Right lobe of liver (tissue), 4 donors: ENCODE measurements around the gene TSHZ3.

ENCODE experiments used
- POLR2A ChIP-seq: fragments of 450-650 bp; IDR thresholded peaks from one replicate; pipeline ENCODE4 v1.6.1; 2017; ENCODE audit warnings: antibody characterized with exemption, mild to moderate bottlenecking
- TF ChIP-seq, protein P1 (sequence below), 4 donors: fragments of 200-600 bp in 3 of 4; fragments of 450-650 bp in 1 of 4; IDR thresholded peaks; one replicate each; pipeline versions ENCODE4 v1.5.1 to v1.8.0; 2016 to 2022; ENCODE audit warnings: antibody characterized with exemption in 4 of 4, mild to moderate bottlenecking in 2 of 4
- donor health status: DM: no; HTN: no; CAD: no.
- donor health status: DM: no; HTN: no; CAD: no.
- donor health status: DM: no; HTN: yes; CAD: no.

DNA sequence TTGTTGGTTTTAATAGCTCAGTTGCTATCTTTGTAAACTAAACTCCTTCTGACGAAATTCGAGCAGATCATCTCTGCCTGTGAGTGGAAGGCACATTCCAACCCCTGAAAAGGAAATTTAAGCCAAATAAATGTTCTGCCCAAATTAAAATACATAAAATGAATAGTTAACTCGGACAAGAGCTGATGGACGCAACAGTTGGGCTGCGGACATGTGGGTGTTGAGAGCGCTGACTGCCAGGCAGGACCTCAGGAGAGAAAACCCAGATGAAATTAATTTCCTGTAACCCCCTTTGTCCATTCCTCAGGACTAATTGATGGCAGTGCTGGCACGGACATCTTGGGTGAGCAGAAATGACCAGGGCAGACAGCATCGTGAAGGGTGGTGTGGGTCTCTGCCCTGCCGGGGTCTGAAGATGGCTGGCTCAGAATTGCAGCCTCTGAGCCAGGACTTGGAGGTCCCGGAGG is 86.5 kb downstream of the TSHZ3 start:
- TF ChIP-seq, protein P1, sequence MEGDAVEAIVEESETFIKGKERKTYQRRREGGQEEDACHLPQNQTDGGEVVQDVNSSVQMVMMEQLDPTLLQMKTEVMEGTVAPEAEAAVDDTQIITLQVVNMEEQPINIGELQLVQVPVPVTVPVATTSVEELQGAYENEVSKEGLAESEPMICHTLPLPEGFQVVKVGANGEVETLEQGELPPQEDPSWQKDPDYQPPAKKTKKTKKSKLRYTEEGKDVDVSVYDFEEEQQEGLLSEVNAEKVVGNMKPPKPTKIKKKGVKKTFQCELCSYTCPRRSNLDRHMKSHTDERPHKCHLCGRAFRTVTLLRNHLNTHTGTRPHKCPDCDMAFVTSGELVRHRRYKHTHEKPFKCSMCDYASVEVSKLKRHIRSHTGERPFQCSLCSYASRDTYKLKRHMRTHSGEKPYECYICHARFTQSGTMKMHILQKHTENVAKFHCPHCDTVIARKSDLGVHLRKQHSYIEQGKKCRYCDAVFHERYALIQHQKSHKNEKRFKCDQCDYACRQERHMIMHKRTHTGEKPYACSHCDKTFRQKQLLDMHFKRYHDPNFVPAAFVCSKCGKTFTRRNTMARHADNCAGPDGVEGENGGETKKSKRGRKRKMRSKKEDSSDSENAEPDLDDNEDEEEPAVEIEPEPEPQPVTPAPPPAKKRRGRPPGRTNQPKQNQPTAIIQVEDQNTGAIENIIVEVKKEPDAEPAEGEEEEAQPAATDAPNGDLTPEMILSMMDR (IDR thresholded peaks at IDR 0.05) = no peak
- no peak for TF ChIP-seq POLR2A
